ENCODE data around the gene KIF11. TPM values are rescaled to one million over a fixed set of nuclear protein-coding genes. Genes with fewer than 3 reads are reported as not detected.

KIF11 gene
- total and polyA plus RNA-seq, 9 of the 15 experiments (the other 6 are each of a cell fraction or from before 2014, with no cell fraction given), result 11.3 to 54.4 (median 29.2) TPM

DNA sequence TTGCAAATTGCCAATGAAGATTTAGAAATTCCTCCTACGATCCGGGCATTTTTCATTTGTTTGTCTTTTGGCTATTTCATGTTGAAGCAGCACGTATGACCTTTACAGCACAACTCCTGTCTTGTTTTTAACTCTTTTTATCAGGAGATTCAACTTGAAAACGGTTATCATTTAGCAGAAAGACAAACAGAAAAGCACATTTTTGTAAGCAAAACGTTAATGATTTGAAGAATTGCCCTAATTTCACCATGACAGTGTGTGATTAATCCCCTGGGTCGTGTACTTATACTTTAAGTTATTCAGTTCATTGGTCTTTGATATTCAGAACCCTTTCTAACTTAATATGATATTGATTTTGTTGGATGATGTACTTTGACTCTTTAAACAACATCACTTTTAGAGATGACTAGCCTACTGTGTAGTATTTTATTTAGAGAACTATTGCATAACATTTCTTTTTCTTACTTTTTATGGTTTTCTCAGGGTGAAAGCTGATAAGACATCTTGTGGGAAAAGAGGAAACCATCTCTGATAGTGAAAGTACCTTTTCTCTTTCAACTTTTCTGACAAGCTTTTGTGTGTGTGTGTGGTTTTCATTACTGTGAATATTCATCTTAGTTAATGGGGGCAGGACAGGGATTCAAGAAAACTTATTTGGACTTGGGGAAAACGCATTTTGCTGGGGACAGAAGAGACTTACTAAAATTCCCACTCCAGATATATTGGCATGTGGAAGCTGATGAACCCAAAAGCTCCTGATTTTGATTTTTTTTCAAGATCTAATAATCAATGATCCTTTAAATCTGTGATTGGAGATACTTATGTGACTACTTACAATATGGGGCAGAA lies 105.0 kb downstream of the KIF11 start (continued):
- no peak for TF ChIP-seq CEBPG (CRISPR knock-in tag; IDR thresholded peaks at IDR 0.05)
- peak; percentile 88 to 96 for TF ChIP-seq CEBPG (tag; conservative IDR thresholded peaks at IDR 0.05 in 1 of 2, IDR thresholded peaks at IDR 0.05 in 1 of 2)
- peak; percentile 36; the same call in 1 of the 2 replicates for TF ChIP-seq SMARCE1 (IDR thresholded peaks at IDR 0.05)
- no peak for TF ChIP-seq MBD2 (IDR thresholded peaks at IDR 0.05; ENCODE audit: borderline replicate concordance, low read depth)
- TF ChIP-seq SPI1 (IDR thresholded peaks at IDR 0.05; ENCODE audit: borderline replicate concordance, low read depth, low read length), result peak; percentile 33; the same call in 1 of the 2 replicates
- TF ChIP-seq, protein P1, sequence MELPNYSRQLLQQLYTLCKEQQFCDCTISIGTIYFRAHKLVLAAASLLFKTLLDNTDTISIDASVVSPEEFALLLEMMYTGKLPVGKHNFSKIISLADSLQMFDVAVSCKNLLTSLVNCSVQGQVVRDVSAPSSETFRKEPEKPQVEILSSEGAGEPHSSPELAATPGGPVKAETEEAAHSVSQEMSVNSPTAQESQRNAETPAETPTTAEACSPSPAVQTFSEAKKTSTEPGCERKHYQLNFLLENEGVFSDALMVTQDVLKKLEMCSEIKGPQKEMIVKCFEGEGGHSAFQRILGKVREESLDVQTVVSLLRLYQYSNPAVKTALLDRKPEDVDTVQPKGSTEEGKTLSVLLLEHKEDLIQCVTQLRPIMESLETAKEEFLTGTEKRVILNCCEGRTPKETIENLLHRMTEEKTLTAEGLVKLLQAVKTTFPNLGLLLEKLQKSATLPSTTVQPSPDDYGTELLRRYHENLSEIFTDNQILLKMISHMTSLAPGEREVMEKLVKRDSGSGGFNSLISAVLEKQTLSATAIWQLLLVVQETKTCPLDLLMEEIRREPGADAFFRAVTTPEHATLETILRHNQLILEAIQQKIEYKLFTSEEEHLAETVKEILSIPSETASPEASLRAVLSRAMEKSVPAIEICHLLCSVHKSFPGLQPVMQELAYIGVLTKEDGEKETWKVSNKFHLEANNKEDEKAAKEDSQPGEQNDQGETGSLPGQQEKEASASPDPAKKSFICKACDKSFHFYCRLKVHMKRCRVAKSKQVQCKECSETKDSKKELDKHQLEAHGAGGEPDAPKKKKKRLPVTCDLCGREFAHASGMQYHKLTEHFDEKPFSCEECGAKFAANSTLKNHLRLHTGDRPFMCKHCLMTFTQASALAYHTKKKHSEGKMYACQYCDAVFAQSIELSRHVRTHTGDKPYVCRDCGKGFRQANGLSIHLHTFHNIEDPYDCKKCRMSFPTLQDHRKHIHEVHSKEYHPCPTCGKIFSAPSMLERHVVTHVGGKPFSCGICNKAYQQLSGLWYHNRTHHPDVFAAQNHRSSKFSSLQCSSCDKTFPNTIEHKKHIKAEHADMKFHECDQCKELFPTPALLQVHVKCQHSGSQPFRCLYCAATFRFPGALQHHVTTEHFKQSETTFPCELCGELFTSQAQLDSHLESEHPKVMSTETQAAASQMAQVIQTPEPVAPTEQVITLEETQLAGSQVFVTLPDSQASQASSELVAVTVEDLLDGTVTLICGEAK (IDR thresholded peaks at IDR 0.05), result no peak
- TF ChIP-seq, protein P1 (CRISPR knock-in tag; IDR thresholded peaks at IDR 0.05), result no peak
- TF ChIP-seq ZEB2 (IDR thresholded peaks at IDR 0.05), result 0 out of 2 replicates have a peak, but pooled peaks have one; percentile 43
- no peak for TF ChIP-seq ZNF589 (CRISPR knock-in tag; IDR thresholded peaks at IDR 0.05; ENCODE audit: low read depth)
- TF ChIP-seq, protein P2, sequence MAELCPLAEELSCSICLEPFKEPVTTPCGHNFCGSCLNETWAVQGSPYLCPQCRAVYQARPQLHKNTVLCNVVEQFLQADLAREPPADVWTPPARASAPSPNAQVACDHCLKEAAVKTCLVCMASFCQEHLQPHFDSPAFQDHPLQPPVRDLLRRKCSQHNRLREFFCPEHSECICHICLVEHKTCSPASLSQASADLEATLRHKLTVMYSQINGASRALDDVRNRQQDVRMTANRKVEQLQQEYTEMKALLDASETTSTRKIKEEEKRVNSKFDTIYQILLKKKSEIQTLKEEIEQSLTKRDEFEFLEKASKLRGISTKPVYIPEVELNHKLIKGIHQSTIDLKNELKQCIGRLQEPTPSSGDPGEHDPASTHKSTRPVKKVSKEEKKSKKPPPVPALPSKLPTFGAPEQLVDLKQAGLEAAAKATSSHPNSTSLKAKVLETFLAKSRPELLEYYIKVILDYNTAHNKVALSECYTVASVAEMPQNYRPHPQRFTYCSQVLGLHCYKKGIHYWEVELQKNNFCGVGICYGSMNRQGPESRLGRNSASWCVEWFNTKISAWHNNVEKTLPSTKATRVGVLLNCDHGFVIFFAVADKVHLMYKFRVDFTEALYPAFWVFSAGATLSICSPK (IDR thresholded peaks at IDR 0.05; ENCODE audit: borderline replicate concordance), result no peak
- TF ChIP-seq, protein P3, sequence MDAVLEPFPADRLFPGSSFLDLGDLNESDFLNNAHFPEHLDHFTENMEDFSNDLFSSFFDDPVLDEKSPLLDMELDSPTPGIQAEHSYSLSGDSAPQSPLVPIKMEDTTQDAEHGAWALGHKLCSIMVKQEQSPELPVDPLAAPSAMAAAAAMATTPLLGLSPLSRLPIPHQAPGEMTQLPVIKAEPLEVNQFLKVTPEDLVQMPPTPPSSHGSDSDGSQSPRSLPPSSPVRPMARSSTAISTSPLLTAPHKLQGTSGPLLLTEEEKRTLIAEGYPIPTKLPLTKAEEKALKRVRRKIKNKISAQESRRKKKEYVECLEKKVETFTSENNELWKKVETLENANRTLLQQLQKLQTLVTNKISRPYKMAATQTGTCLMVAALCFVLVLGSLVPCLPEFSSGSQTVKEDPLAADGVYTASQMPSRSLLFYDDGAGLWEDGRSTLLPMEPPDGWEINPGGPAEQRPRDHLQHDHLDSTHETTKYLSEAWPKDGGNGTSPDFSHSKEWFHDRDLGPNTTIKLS (IDR thresholded peaks at IDR 0.05; ENCODE audit: borderline replicate concordance, low read depth), result 0 out of 2 replicates have a peak, but pooled peaks have one; percentile 12
- 0 out of 2 replicates have a peak, but pooled peaks have one; percentile 34 for TF ChIP-seq ZNF644 (tag; IDR thresholded peaks at IDR 0.05; ENCODE audit: low read depth)

Data from K562 (cell line).